NB4 (cell line): Measurements from ENCODE around the gene MACROD2.

Experiments
- DNase-seq: peaks from one replicate; pipeline ENCODE4 v3.0.0; 2010; ENCODE audit warnings: low read depth
- H3K4me3 ChIP-seq: one replicate; pipeline ENCODE4 v1.5.1; 2011; ENCODE audit warnings: mild to moderate bottlenecking, low read depth, low read length, moderate library complexity
- MYC ChIP-seq: IDR thresholded peaks from 2 replicates; pipeline ENCODE4 v1.6.1; 2011; ENCODE audit warnings: low read depth, low read length
- POLR2A ChIP-seq: IDR thresholded peaks from 2 replicates; pipeline ENCODE4 v1.6.1; 2011; ENCODE audit warnings: mild to moderate bottlenecking; ENCODE audit not compliant: insufficient read length; ENCODE audit errors: extremely low read depth
- TF ChIP-seq, protein P1 (sequence below): IDR thresholded peaks from 2 replicates; pipeline ENCODE4 v1.6.1; 2011; ENCODE audit warnings: low read depth, low read length
- TF ChIP-seq, protein P2 (sequence below): IDR thresholded peaks from one replicate; pipeline ENCODE4 v1.5.1; 2012; ENCODE audit warnings: low read depth, low read length

The MACROD2 gene

DNA sequence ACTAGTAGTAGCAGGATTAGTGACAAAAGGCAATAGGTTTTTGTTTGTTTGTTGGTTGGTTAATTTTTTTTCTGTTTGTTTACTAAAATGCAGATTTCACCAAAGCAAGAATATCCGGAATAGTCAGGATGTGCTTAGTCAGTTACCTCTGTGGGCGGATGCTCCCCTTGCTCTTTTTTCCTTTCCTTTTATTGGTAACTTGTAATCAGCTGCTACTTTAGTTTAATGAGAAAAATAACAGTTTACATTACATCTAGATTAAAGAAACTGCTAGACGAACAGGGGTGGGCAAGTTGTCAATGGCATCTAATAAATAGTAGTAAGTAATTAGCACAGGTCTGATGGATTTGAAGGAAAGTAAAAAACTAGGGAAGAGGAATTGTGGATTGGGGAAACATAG is 989.0 kb downstream of the MACROD2 start:
- TF ChIP-seq, protein P1, sequence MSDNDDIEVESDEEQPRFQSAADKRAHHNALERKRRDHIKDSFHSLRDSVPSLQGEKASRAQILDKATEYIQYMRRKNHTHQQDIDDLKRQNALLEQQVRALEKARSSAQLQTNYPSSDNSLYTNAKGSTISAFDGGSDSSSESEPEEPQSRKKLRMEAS, result no peak
- TF ChIP-seq, protein P2, sequence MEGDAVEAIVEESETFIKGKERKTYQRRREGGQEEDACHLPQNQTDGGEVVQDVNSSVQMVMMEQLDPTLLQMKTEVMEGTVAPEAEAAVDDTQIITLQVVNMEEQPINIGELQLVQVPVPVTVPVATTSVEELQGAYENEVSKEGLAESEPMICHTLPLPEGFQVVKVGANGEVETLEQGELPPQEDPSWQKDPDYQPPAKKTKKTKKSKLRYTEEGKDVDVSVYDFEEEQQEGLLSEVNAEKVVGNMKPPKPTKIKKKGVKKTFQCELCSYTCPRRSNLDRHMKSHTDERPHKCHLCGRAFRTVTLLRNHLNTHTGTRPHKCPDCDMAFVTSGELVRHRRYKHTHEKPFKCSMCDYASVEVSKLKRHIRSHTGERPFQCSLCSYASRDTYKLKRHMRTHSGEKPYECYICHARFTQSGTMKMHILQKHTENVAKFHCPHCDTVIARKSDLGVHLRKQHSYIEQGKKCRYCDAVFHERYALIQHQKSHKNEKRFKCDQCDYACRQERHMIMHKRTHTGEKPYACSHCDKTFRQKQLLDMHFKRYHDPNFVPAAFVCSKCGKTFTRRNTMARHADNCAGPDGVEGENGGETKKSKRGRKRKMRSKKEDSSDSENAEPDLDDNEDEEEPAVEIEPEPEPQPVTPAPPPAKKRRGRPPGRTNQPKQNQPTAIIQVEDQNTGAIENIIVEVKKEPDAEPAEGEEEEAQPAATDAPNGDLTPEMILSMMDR, result no peak
- TF ChIP-seq MYC, result no peak
- TF ChIP-seq POLR2A, result no peak
- H3K4me3 ChIP-seq, result no peak overlapping the region
- no peak for DNase-seq

DNA sequence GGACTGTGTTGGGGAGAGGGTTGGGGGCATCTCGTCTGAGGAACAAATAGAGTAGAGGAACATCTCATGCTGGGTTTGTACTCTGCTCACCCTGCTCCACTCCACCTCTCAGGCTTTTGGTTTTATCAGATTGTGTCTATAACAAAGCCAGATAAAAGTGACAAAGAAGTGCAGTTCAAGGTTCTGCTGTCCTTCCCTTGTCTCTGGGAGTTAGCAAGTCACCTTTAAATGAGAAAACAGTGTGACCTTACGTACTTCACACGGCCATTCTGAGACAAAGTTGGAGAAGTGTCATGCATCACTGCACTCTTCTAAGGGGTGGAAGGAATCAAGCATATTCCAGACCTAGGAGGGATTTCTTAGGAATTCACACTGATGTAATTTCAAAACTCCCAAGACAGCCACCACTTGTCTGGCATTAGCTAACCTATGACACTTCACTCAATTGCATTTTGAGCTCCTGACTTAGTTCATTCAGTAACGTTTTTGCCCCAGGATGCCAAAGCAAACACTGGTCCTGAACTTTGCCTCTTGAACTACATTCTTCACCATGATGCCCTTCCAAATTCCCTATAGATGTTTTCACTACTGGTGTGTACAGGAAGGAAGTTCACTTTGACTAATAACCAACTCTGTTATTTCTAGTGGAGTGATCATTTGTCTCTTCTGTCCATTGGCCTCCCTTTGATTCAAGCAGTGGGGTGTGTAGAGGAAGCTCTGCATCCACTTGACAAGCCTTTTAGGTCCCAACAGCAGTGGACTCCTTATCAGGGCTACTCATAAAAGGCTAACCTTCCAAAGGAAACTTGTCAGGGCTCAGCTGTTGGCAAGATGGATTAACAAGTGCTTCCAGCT is 989.7 kb downstream of the MACROD2 start:
- no peak overlapping the region for H3K4me3 ChIP-seq
- DNase-seq, result no peak
- TF ChIP-seq POLR2A (no peak), MYC (no peak)
- TF ChIP-seq, protein P1, result no peak
- TF ChIP-seq, protein P2, result no peak

DNA sequence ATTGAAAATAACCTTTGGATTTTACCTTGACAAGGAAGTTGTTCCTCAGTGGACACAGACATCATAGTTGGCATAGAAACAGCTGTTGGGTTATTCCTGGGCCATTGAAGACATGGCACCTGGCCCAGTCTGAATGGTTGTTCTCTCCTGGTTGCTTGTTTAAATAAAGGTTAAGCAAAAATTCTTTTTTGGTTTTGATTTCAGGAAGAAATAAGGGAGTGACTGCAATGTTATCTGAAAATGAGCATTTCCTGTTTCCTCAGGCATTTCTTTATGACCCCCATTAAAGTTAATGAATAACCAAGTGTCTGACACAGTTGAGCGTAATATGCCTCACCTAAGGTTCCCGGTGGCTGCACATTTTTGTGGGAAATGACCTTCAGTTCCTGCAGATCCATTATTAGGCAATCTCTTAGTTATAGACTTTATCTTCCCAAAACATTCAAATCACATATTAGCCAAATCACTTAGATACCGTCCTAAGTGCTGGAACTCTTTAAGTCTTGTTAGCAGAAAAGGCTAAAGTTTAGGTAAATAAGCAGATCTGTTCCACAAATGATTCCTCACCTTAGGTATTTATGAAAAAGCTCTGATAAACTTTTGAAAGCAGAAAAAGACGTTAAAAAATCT is 990.8 kb downstream of the MACROD2 start:
- H3K4me3 ChIP-seq, result no peak overlapping the region
- no peak for DNase-seq
- TF ChIP-seq, protein P1, result no peak
- TF ChIP-seq MYC (no peak), POLR2A (no peak)

DNA sequence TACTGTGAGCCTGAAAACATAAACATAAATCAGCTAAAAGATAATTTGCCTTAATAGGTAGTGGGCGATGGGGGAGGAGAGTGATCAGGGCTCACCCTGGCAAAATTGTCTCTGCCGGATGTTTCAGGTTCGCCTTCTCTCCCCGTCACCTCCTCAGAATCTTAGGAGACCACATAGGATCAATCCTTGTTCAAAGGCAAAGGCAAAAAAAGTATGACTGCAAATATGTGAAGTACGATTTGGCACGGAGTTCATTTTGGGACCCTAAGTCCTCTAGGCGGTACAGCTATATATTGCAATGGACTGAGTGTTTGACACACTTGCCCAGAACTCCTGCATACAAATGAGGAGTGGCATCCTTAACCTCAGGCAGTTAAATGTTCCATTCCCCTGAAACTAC is 991.3 kb downstream of the MACROD2 start:
- TF ChIP-seq POLR2A (no peak), MYC (no peak)
- TF ChIP-seq, protein P2, result no peak
- TF ChIP-seq, protein P1, result no peak
- H3K4me3 ChIP-seq, result no peak overlapping the region
- DNase-seq, result no peak

DNA sequence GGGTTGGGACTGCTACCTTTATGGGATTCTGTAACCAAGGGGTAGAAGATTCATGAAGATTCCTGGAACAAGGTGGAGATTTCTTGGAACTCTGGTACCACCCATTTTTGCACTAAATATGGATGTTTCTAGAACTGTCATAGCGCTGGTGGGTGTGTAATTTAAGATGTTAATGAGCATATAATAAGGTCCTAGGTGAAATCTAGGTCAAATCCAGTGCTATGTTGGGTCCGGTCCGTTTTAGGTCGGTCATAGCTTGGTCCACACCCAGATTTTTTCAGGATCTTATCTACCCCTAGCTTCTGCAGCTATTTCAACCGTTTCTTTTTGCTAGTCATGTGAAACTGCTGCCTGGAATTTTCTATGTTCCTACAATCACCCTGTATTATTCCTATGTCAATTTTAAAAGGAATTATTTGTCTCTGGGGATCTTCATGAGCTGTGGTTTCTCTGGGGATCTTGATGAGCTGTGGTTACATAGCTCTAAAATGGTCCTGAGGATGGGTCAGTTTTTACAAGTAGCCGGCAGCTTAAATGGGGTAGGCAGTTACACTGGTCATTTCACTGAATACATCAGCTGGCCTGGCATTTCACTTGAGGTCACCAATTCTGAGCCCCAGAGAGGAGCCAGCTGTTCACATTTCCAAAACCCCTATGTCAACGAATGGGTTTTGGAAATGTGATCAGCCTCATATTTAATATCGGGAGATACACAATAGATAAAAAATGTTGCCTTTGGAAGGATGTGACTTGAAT is 994.4 kb downstream of the MACROD2 start:
- no peak overlapping the region for H3K4me3 ChIP-seq
- TF ChIP-seq, protein P2, result no peak
- no peak for TF ChIP-seq POLR2A
- no peak for TF ChIP-seq MYC
- TF ChIP-seq, protein P1, result no peak
- DNase-seq, result no peak
